B cell (primary cell): ENCODE measurements around the gene SLC2A4. TPM values are rescaled to one million over a fixed set of nuclear protein-coding genes. Genes with fewer than 3 reads are reported as not detected.

Experiments used
- ATAC-seq: fragments of 200-7000 bp; cut with Tn5 transposase; one replicate; pipeline ENCODE4 v1.10.0; 2021; ENCODE audit warnings: low read depth, mild to moderate bottlenecking, moderate number of reproducible peaks, moderate library complexity
- CTCF ChIA-PET: fragments of 350-600 bp; sonication (Branson Sonifier 250); formaldehyde crosslinking; loops from one replicate; lab custom pipeline; 2021; ENCODE audit warnings: antibody characterized with exemption, inconsistent platforms; lab: Charles Lee
- POLR2A ChIA-PET: fragments of 350-600 bp; sonication (Branson Sonifier 250); formaldehyde crosslinking; loops from one replicate; lab custom pipeline; 2021; ENCODE audit warnings: antibody characterized with exemption; lab: Charles Lee
- DNase-seq: peaks from one replicate; pipeline ENCODE4 v3.0.0; 2013
- H2AFZ ChIP-seq: 2 replicates; pipeline ENCODE4 v1.6.1; 2012; ENCODE audit warnings: mild to moderate bottlenecking, low read depth, low read length; ENCODE audit not compliant: insufficient read depth, poor library complexity, severe bottlenecking
- H3K27ac ChIP-seq, 2 donors: 1 replicate in 1 of 2; 2 replicates in 1 of 2; pipeline ENCODE4 v1.5.1; 2012 to 2013; ENCODE audit warnings: low read length in 2 of 2, mild to moderate bottlenecking in 2 of 2, moderate library complexity in 1 of 2
- H3K27me3 ChIP-seq, 4 experiments: fragments of 200-600 bp in 1 of 4; sonication (generic) in 1 of 4; replicated peaks in 1 of 4; 1 replicate in 2 of 4; 2 replicates in 2 of 4; pipeline versions ENCODE4 v1.6.1 to v1.7.0; 2013 to 2016; ENCODE audit warnings: low read length in 3 of 4, mild to moderate bottlenecking in 2 of 4, mixed read lengths in 1 of 4, moderate library complexity in 1 of 4; ENCODE audit not compliant: insufficient read depth in 4 of 4, control insufficient read depth in 3 of 4; ENCODE audit errors: control extremely low read depth in 1 of 4
- H3K36me3 ChIP-seq, 2 experiments: replicated peaks in 1 of 2; 1 replicate in 1 of 2; 2 replicates in 1 of 2; pipeline versions ENCODE4 v1.6.1 to v1.7.1; 2013; ENCODE audit warnings: low read length in 1 of 2; ENCODE audit not compliant: insufficient read depth in 2 of 2, control insufficient read depth in 1 of 2; ENCODE audit errors: control extremely low read depth in 1 of 2, extremely low read depth in 1 of 2
- H3K4me1 ChIP-seq, 2 donors: fragments of 200-600 bp in 1 of 2; sonication (generic) in 1 of 2; 1 replicate in 1 of 2; 2 replicates in 1 of 2; pipeline versions ENCODE4 v1.5.1 to v1.6.1; 2013 to 2017; ENCODE audit warnings: low read length in 2 of 2; ENCODE audit not compliant: control insufficient read depth in 2 of 2, insufficient read depth in 2 of 2
- H3K4me2 ChIP-seq: replicated peaks from 2 replicates; pipeline ENCODE3; 2012; ENCODE audit warnings: mild to moderate bottlenecking, low read depth, low read length; ENCODE audit not compliant: poor library complexity, severe bottlenecking
- H3K4me3 ChIP-seq, 5 experiments: fragments of 200-600 bp in 1 of 5; sonication (generic) in 1 of 5; 1 replicate in 3 of 5; 2 replicates in 2 of 5; pipeline versions ENCODE4 v1.5.1 to v1.7.0; 2011 to 2016; ENCODE audit warnings: low read length in 4 of 5, mild to moderate bottlenecking in 4 of 5, low read depth in 2 of 5, control low read depth in 1 of 5, moderate library complexity in 1 of 5; ENCODE audit not compliant: insufficient read depth in 1 of 5; ENCODE audit errors: control extremely low read depth in 1 of 5, extremely low read depth in 1 of 5
- H3K79me2 ChIP-seq: fragments of 200-600 bp; sonication (generic); one replicate; pipeline ENCODE4 v1.6.0; 2016; ENCODE audit warnings: low read length; ENCODE audit not compliant: control insufficient read depth, insufficient read depth
- H3K9ac ChIP-seq: fragments of 200-600 bp; sonication (generic); 2 replicates; pipeline ENCODE4 v1.6.1; 2017; ENCODE audit warnings: mild to moderate bottlenecking, low read length, moderate library complexity
- H3K9me3 ChIP-seq, 3 donors: one replicate each; pipeline versions ENCODE4 v1.6.1 to v1.7.1; 2013; ENCODE audit warnings: low read length in 2 of 3; ENCODE audit not compliant: control insufficient read depth in 2 of 3, insufficient read depth in 1 of 3; ENCODE audit errors: control extremely low read depth in 1 of 3
- H4K20me1 ChIP-seq: 2 replicates; pipeline ENCODE4 v1.6.0; 2012; ENCODE audit warnings: mild to moderate bottlenecking, low read length; ENCODE audit not compliant: insufficient read depth, control insufficient read depth, poor library complexity, severe bottlenecking
- H3K27ac Mint-ChIP-seq: one replicate; pipeline ENCODE4 v1.8.0; 2021; ENCODE audit warnings: mixed read lengths
- H3K27me3 Mint-ChIP-seq: one replicate; pipeline ENCODE4 v1.8.0; 2021; ENCODE audit warnings: mixed read lengths
- H3K4me1 Mint-ChIP-seq: one replicate; pipeline ENCODE4 v1.8.0; 2021; ENCODE audit warnings: mixed read lengths
- H3K4me3 Mint-ChIP-seq: one replicate; pipeline ENCODE4 v1.8.0; 2021; ENCODE audit warnings: mixed read lengths
- H3K9me3 Mint-ChIP-seq: one replicate; pipeline ENCODE4 v1.8.0; 2022; ENCODE audit warnings: mixed read lengths; ENCODE audit not compliant: insufficient read depth
- CTCF ChIP-seq: fragments of 200-600 bp; IDR thresholded peaks from one replicate; pipeline ENCODE4 v1.8.0; 2022; ENCODE audit warnings: antibody characterized with exemption, mild to moderate bottlenecking
- EZH2 ChIP-seq: IDR thresholded peaks from 2 replicates; pipeline ENCODE4 v1.6.1; 2012; ENCODE audit warnings: borderline replicate concordance, low read depth, mild to moderate bottlenecking, moderate library complexity, low read length; ENCODE audit not compliant: insufficient read depth, poor library complexity, severe bottlenecking
- WGBS: methylation state at CpG from one replicate; pipeline ENCODE4 v1.1.5; 2013; ENCODE audit warnings: missing lambda C conversion rate; ENCODE audit not compliant: insufficient coverage; 5-methylcytosine and 5-hydroxymethylcytosine counted together
- intact Hi-C: fragments of 100-400 bp; cut with micrococcal nuclease; formaldehyde crosslinking; loops from one replicate; pipeline ENCODE4 v1.10.0; 2022
- polyA plus RNA-seq: library from polyadenylated mRNA; depleted of rRNA; stranded (reverse); fragments of >200 nt; gene quantifications from 2 replicates; pipeline ENCODE4 v1.2.3, GENCODE V29; 2012
- total RNA-seq, 2 donors: library from RNA; stranded (reverse); fragments of 120-200 nt in 1 of 2; gene quantifications; 1 replicate in 1 of 2; 2 replicates in 1 of 2; pipeline versions ENCODE4 v1.2.3 to v1.2.4, GENCODE V29; 2013 to 2022

The SLC2A4 gene
- total and polyA plus RNA-seq, 2 donors (not counting 1 experiment from before 2014, with no cell fraction given) = not detected

GRCh38 chr17:7313890-7314718, 32.6 kb downstream of the SLC2A4 start:
- Mint-ChIP-seq H3K9me3 (no peaks in the 10 kb centered on the region), H3K4me3 (peak overlapping the region; percentile 87), H3K4me1 (peaks cover 63% of the 10 kb centered on the region), H3K27me3 (no peaks in the 10 kb centered on the region), H3K27ac (peak overlapping the region; percentile 93)
- H3K9me3 ChIP-seq = no peaks in the 10 kb centered on the region
- POLR2A ChIA-PET = interaction anchor here (0.9 to 1.5 kb wide), 3 partner anchors 15 to 170 kb away, joined by 3 to 7 read pairs (median 4); partner anchors contain the start of genes NEURL4 and POLR2A
- peaks cover 5 to 75% of the 10 kb centered on the region in 2 experiments for H3K36me3 ChIP-seq
- H3K4me3 ChIP-seq = peak overlapping the region; percentile 73 to 90 (median 82)
- no peak overlapping the region for H2AFZ ChIP-seq
- H3K4me2 ChIP-seq = peak overlapping the region; percentile 91
- 49% methylated on average over 6 of the region's 9 CpGs for WGBS
- H4K20me1 ChIP-seq = peaks cover 55% of the 10 kb centered on the region
- intact Hi-C loops = loop anchor here (2.0 kb wide), 1 partner anchor 39 kb away; the partner anchor contains the start of gene KCTD11
- ATAC-seq (no peak), DNase-seq (no peak)
- peak overlapping the region; percentile 90 for H3K9ac ChIP-seq
- H3K27me3 ChIP-seq = no peaks in the 10 kb centered on the region
- peaks cover 61% of the 10 kb centered on the region for H3K79me2 ChIP-seq
- peaks cover 33 to 55% of the 10 kb centered on the region in 2 donors for H3K4me1 ChIP-seq
- TF ChIP-seq EZH2 (no peak), CTCF (no peak)
- CTCF ChIA-PET = interaction anchor here (1.0 to 2.2 kb wide), 10 partner anchors 8 to 268 kb away, joined by 3 to 19 read pairs (median 5); partner anchors contain the start of gene NEURL4
- H3K27ac ChIP-seq = peak overlapping the region; percentile 78 to 91
